Measurements from ENCODE around the gene MSTN. TPM values are rescaled to one million over a fixed set of nuclear protein-coding genes. Genes with fewer than 3 reads are reported as not detected.

MSTN gene
- polyA plus RNA-seq, 1 donor from 2014 or later = 1.2 TPM

DNA sequence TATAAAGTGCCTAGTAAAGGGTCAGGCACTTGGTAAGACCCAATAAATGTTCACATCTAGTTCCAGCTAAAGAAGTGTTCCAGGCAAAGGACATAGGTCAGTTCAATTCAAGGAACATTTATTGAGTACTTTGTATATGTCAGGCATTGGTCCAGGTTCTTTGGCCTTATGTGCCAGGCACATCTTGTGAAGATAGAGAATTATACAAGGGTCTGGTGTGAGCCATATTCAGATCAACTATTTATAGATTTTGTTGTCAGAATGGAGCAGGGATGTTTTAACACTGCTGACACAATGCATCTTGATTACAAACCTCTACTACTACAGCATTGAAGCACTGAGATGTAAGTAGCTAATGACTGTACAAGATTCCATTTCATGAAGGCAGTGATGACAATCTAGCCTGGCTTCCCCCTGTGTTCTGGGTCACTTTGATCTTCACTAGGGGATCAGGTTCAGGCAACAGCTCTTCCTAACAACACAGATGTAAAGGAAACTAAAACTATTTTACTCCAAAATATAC lies 18.1 kb upstream of the MSTN start:
- no peaks in the 10 kb centered on the region for H3K27me3 ChIP-seq (ENCODE audit: insufficient read depth, low read depth, low read length)
- H3K9me2 ChIP-seq (ENCODE audit: insufficient read depth, low read length) = no peaks in the 10 kb centered on the region
- no peaks in the 10 kb centered on the region for H3K9me3 ChIP-seq (ENCODE audit: low read length)
- H3K9ac ChIP-seq (ENCODE audit: low read length) = no peak overlapping the region
- no peak overlapping the region for H3K4me2 ChIP-seq (ENCODE audit: low read length)
- no peak overlapping the region for H2AFZ ChIP-seq (ENCODE audit: low read depth, low read length)
- H3K79me2 ChIP-seq (replicated peaks; ENCODE audit: insufficient read depth, low read length) = no peaks in the 10 kb centered on the region
- TF ChIP-seq EZH2 (IDR thresholded peaks at IDR 0.05; ENCODE audit: borderline replicate concordance, insufficient read depth, low read length, poor library complexity, severe bottlenecking) (no peak), RAD21 (conservative IDR thresholded peaks at IDR 0.05) (no peak), SMC3 (conservative IDR thresholded peaks at IDR 0.05; ENCODE audit: poor library complexity) (no peak), EP300 (conservative IDR thresholded peaks at IDR 0.05; ENCODE audit: poor library complexity, severe bottlenecking) (no peak), MXI1 (conservative IDR thresholded peaks at IDR 0.05; ENCODE audit: poor library complexity, severe bottlenecking) (no peak), TAF1 (IDR thresholded peaks at IDR 0.05; ENCODE audit: low read depth) (no peak), CTCF (IDR thresholded peaks at IDR 0.05; ENCODE audit: poor library complexity, severe bottlenecking) (no peak), POLR2AphosphoS5 (IDR thresholded peaks at IDR 0.05) (no peak)
- TF ChIP-seq, protein P1, sequence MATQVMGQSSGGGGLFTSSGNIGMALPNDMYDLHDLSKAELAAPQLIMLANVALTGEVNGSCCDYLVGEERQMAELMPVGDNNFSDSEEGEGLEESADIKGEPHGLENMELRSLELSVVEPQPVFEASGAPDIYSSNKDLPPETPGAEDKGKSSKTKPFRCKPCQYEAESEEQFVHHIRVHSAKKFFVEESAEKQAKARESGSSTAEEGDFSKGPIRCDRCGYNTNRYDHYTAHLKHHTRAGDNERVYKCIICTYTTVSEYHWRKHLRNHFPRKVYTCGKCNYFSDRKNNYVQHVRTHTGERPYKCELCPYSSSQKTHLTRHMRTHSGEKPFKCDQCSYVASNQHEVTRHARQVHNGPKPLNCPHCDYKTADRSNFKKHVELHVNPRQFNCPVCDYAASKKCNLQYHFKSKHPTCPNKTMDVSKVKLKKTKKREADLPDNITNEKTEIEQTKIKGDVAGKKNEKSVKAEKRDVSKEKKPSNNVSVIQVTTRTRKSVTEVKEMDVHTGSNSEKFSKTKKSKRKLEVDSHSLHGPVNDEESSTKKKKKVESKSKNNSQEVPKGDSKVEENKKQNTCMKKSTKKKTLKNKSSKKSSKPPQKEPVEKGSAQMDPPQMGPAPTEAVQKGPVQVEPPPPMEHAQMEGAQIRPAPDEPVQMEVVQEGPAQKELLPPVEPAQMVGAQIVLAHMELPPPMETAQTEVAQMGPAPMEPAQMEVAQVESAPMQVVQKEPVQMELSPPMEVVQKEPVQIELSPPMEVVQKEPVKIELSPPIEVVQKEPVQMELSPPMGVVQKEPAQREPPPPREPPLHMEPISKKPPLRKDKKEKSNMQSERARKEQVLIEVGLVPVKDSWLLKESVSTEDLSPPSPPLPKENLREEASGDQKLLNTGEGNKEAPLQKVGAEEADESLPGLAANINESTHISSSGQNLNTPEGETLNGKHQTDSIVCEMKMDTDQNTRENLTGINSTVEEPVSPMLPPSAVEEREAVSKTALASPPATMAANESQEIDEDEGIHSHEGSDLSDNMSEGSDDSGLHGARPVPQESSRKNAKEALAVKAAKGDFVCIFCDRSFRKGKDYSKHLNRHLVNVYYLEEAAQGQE (IDR thresholded peaks at IDR 0.05; ENCODE audit: borderline replicate concordance) = no peak
- H4K20me1 ChIP-seq (ENCODE audit: insufficient read depth) = no peaks in the 10 kb centered on the region
- H3F3A ChIP-seq (ENCODE audit: insufficient read depth, low read length, poor library complexity, severe bottlenecking) = no peaks in the 10 kb centered on the region
- no peaks in the 10 kb centered on the region for H3K36me3 ChIP-seq (ENCODE audit: insufficient read depth, low read length)
- H3K4me3 ChIP-seq (ENCODE audit: low read length) = no peak overlapping the region
- no peak overlapping the region for H3K27ac ChIP-seq (ENCODE audit: low read length)

DNA sequence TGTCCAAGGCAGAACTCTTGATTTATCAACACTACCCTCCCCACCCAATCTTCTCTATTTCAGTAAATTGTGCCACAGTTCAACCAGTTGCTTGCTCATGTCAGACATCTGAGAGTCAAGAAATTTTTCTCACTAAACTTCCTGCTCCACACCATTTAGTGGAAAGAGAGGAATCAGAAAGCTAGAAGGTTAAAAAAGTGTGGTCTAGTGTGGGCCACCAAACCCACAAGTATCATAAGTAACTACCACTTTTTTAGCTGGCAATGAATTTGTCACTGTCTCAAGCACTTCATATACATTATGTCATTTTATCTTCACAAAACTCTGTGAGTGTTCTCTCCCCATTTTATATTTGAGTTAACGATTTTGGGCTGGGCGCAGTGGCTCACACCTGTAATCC lies 16.6 kb upstream of the MSTN start:
- H3K9me3 ChIP-seq (ENCODE audit: low read length) = no peaks in the 10 kb centered on the region
- H3K9ac ChIP-seq (ENCODE audit: low read length) = no peak overlapping the region
- H2AFZ ChIP-seq (ENCODE audit: low read depth, low read length) = no peak overlapping the region
- H3K79me2 ChIP-seq (replicated peaks; ENCODE audit: insufficient read depth, low read length) = no peaks in the 10 kb centered on the region
- H3K27ac ChIP-seq (ENCODE audit: low read length) = no peak overlapping the region
- H3K36me3 ChIP-seq (ENCODE audit: insufficient read depth, low read length) = no peaks in the 10 kb centered on the region
- no peak for TF ChIP-seq TAF1 (IDR thresholded peaks at IDR 0.05; ENCODE audit: low read depth)
- TF ChIP-seq EP300 (conservative IDR thresholded peaks at IDR 0.05; ENCODE audit: poor library complexity, severe bottlenecking) = no peak
- TF ChIP-seq EZH2 (IDR thresholded peaks at IDR 0.05; ENCODE audit: borderline replicate concordance, insufficient read depth, low read length, poor library complexity, severe bottlenecking) = no peak
- no peak for TF ChIP-seq POLR2AphosphoS5 (IDR thresholded peaks at IDR 0.05)
- TF ChIP-seq, protein P1 (IDR thresholded peaks at IDR 0.05; ENCODE audit: borderline replicate concordance) = no peak
- TF ChIP-seq MXI1 (conservative IDR thresholded peaks at IDR 0.05; ENCODE audit: poor library complexity, severe bottlenecking) = no peak
- no peak for TF ChIP-seq SMC3 (conservative IDR thresholded peaks at IDR 0.05; ENCODE audit: poor library complexity)
- TF ChIP-seq CTCF (IDR thresholded peaks at IDR 0.05; ENCODE audit: poor library complexity, severe bottlenecking) = no peak
- TF ChIP-seq RAD21 (conservative IDR thresholded peaks at IDR 0.05) = no peak
- no peak overlapping the region for H3K4me2 ChIP-seq (ENCODE audit: low read length)
- H3K27me3 ChIP-seq (ENCODE audit: insufficient read depth, low read depth, low read length) = no peaks in the 10 kb centered on the region
- H3K9me2 ChIP-seq (ENCODE audit: insufficient read depth, low read length) = no peaks in the 10 kb centered on the region
- H3F3A ChIP-seq (ENCODE audit: insufficient read depth, low read length, poor library complexity, severe bottlenecking) = no peaks in the 10 kb centered on the region
- no peak overlapping the region for H3K4me3 ChIP-seq (ENCODE audit: low read length)
- no peaks in the 10 kb centered on the region for H4K20me1 ChIP-seq (ENCODE audit: insufficient read depth)

Data from neural cell (in vitro differentiated cells).